ENCODE results near the gene MED15.

The MED15 gene

GRCh38 chr22:20569059-20570058 is 61.9 kb downstream of the MED15 start:
- no peaks in the 10 kb centered on the region for H3K27me3 ChIP-seq
- peak overlapping the region; percentile 71 to 78 for H3K27ac ChIP-seq
- H3K4me3 ChIP-seq, result no peak overlapping the region
- H3K36me3 ChIP-seq, result peaks cover 43 to 76% (median 74%) of the 10 kb centered on the region in 3 donors
- no peak for TF ChIP-seq CTCF (IDR thresholded peaks at IDR 0.05)
- no peaks in the 10 kb centered on the region for H3K9me3 ChIP-seq
- intact Hi-C loops (cut with DNase I; ENCODE audit: low total_unique reads), result loop anchor here (5.0 to 10.0 kb wide), 2 partner anchors 72 to 145 kb away; partner anchors contain the start of gene KLHL22
- H3K4me1 ChIP-seq, result peaks cover 0 to 42% (median 35%) of the 10 kb centered on the region in 4 donors
- peak; percentile 87 to 95 for DNase-seq

GRCh38 chr22:20571078-20571503 is 63.7 kb downstream of the MED15 start:
- TF ChIP-seq CTCF (IDR thresholded peaks at IDR 0.05), result no peak
- no peaks in the 10 kb centered on the region for H3K9me3 ChIP-seq
- H3K36me3 ChIP-seq, result peaks cover 47 to 76% (median 70%) of the 10 kb centered on the region in 3 donors
- H3K27me3 ChIP-seq, result no peaks in the 10 kb centered on the region
- H3K4me3 ChIP-seq, result no peak overlapping the region
- intact Hi-C loops (cut with DNase I; ENCODE audit: low total_unique reads), result loop anchor here (10.0 kb wide), 1 partner anchor 146 kb away; no protein-coding TSS in a partner anchor
- DNase-seq, result no peak
- peaks cover 0 to 41% (median 34%) of the 10 kb centered on the region in 4 donors for H3K4me1 ChIP-seq
- H3K27ac ChIP-seq, result peak overlapping the region in 1 of 2 donors; percentile 78

- H3K27ac ChIP-seq, result peak overlapping the region in 1 of 2 donors; percentile 78
- intact Hi-C loops (cut with DNase I; ENCODE audit: low total_unique reads), result loop anchor here (10.0 kb wide), 1 partner anchor 147 kb away; no protein-coding TSS in a partner anchor
- H3K9me3 ChIP-seq, result no peaks in the 10 kb centered on the region
- no peak for DNase-seq
- no peaks in the 10 kb centered on the region for H3K27me3 ChIP-seq
- TF ChIP-seq CTCF (IDR thresholded peaks at IDR 0.05), result peak; percentile 39 to 61
- H3K4me3 ChIP-seq, result no peak overlapping the region
- H3K36me3 ChIP-seq, result peaks cover 48 to 76% (median 68%) of the 10 kb centered on the region in 3 donors
- peaks cover 0 to 38% (median 33%) of the 10 kb centered on the region in 4 donors for H3K4me1 ChIP-seq
Measured at GRCh38 chr22:20571531-20572007, 64.2 kb downstream of the MED15 start.

GRCh38 chr22:20572132-20572802 is 64.9 kb downstream of the MED15 start:
- H3K36me3 ChIP-seq, result peaks cover 42 to 76% (median 64%) of the 10 kb centered on the region in 3 donors
- intact Hi-C loops (cut with DNase I; ENCODE audit: low total_unique reads), result loop anchor here (10.0 kb wide), 1 partner anchor 147 kb away; no protein-coding TSS in a partner anchor
- H3K27me3 ChIP-seq, result no peaks in the 10 kb centered on the region
- H3K4me3 ChIP-seq, result no peak overlapping the region
- DNase-seq, result no peak
- H3K4me1 ChIP-seq, result peaks cover 0 to 37% (median 31%) of the 10 kb centered on the region in 4 donors
- no peaks in the 10 kb centered on the region for H3K9me3 ChIP-seq
- TF ChIP-seq CTCF (IDR thresholded peaks at IDR 0.05), result no peak
- H3K27ac ChIP-seq, result no peak overlapping the region

GRCh38 chr22:20573176-20573832 is 65.9 kb downstream of the MED15 start:
- peaks cover 42 to 77% (median 64%) of the 10 kb centered on the region in 3 donors for H3K36me3 ChIP-seq
- no peak overlapping the region for H3K27ac ChIP-seq
- intact Hi-C loops (cut with DNase I; ENCODE audit: low total_unique reads), result loop anchor here (10.0 kb wide), 1 partner anchor 149 kb away; no protein-coding TSS in a partner anchor
- TF ChIP-seq CTCF (IDR thresholded peaks at IDR 0.05), result no peak
- H3K9me3 ChIP-seq, result no peaks in the 10 kb centered on the region
- peaks cover 0 to 31% (median 23%) of the 10 kb centered on the region in 4 donors for H3K4me1 ChIP-seq
- no peak for DNase-seq
- H3K4me3 ChIP-seq, result no peak overlapping the region
- no peaks in the 10 kb centered on the region for H3K27me3 ChIP-seq
